ENCODE measurements around the gene MED13. TPM values are rescaled to one million over a fixed set of nuclear protein-coding genes. Genes with fewer than 3 reads are reported as not detected.

MED13 gene
- total RNA-seq, 1 experiment from 2014 or later, result 96.0 TPM

- DNase-seq (ENCODE audit: low read depth, low spot score) (no peak), ATAC-seq (no peak)
- no peaks in the 10 kb centered on the region for H4K20me1 ChIP-seq (ENCODE audit: insufficient read depth)
- BruUV-seq (replicated peaks), result no TSS peak
- no peaks in the 10 kb centered on the region for H3K9me2 ChIP-seq (ENCODE audit: insufficient read depth)
- no peak overlapping the region for H2AFZ ChIP-seq (ENCODE audit: low read depth, low read length, poor library complexity, severe bottlenecking)
- H3K36me3 ChIP-seq (ENCODE audit: control insufficient read depth in 1 of 2, insufficient read depth in 2 of 2, low read length in 2 of 2), result peaks cover 49 to 64% of the 10 kb centered on the region in 2 experiments
- H3K9me3 ChIP-seq (ENCODE audit: control insufficient read depth in 1 of 2, insufficient read depth in 1 of 2, low read depth in 1 of 2, low read length in 2 of 2), result no peaks in the 10 kb centered on the region
- H3K4me2 ChIP-seq (ENCODE audit: low read length), result no peak overlapping the region
- no peaks in the 10 kb centered on the region for H3K27me3 ChIP-seq (ENCODE audit: insufficient read depth, low read length)
- ChIA-PET CTCF (no interaction called here), POLR2A (no interaction called here), RAD21 (ENCODE audit: low non-redundant PET in 1 of 2, low total read pairs in 2 of 2, uncharacterized antibody in 2 of 2, unreplicated experiment in 2 of 2) (no interaction called here)
- intact Hi-C loops (cut with micrococcal nuclease), result no loop called here
- no peaks in the 10 kb centered on the region for H3K4me1 ChIP-seq (ENCODE audit: control insufficient read depth in 1 of 2, insufficient read depth in 2 of 2, low read length in 2 of 2)
- H3K79me2 ChIP-seq (ENCODE audit: insufficient read depth, low read length), result no peaks in the 10 kb centered on the region
- no peak overlapping the region for H3K9ac ChIP-seq (ENCODE audit: low read length)
- no peak overlapping the region for H3K4me3 ChIP-seq (replicated peaks in 1 of 2; ENCODE audit: low read depth in 1 of 2, low read length in 2 of 2)
- TF ChIP-seq POLR2AphosphoS5 (IDR thresholded peaks at IDR 0.05; ENCODE audit: low read depth, low read length) (no peak), POLR2A (IDR thresholded peaks at IDR 0.05; ENCODE audit: borderline replicate concordance, extremely low read depth, insufficient read depth, insufficient read length) (no peak), ZNF274 (IDR thresholded peaks at IDR 0.05; ENCODE audit: low read depth, low read length) (no peak), ZBTB33 (IDR thresholded peaks at IDR 0.05; ENCODE audit: extremely low read depth, insufficient replicate concordance, low read length) (no peak), CTCF (IDR thresholded peaks at IDR 0.05 in 2 of 3, conservative IDR thresholded peaks at IDR 0.05 in 1 of 3; ENCODE audit: borderline replicate concordance in 1 of 3, insufficient read depth in 1 of 3, low read depth in 2 of 3, low read length in 2 of 3) (no peak), ELF1 (IDR thresholded peaks at IDR 0.05; ENCODE audit: borderline replicate concordance, low read depth) (no peak), RAD21 (IDR thresholded peaks at IDR 0.05; ENCODE audit: low read depth) (no peak), SP1 (IDR thresholded peaks at IDR 0.05; ENCODE audit: low read depth) (no peak), FOSL1 (IDR thresholded peaks at IDR 0.05; ENCODE audit: low read depth) (no peak), SRF (IDR thresholded peaks at IDR 0.05; ENCODE audit: low read depth) (no peak), EGR1 (IDR thresholded peaks at IDR 0.05; ENCODE audit: low read depth) (no peak), TCF7L2 (IDR thresholded peaks at IDR 0.05; ENCODE audit: borderline replicate concordance, extremely low read depth, insufficient read depth, insufficient read length) (no peak), ATF3 (IDR thresholded peaks at IDR 0.05) (no peak), EZH2 (IDR thresholded peaks at IDR 0.05) (no peak), EZH2phosphoT487 (IDR thresholded peaks at IDR 0.05; ENCODE audit: borderline replicate concordance) (no peak), YY1 (IDR thresholded peaks at IDR 0.05; ENCODE audit: extremely low read depth, insufficient replicate concordance, low read depth, low read length) (no peak)
- no peak overlapping the region for H3K27ac ChIP-seq (ENCODE audit: low read depth, low read length)
Measured at GRCh38 chr17:61907361-61907760, 157.7 kb downstream of the MED13 start.

All from HCT116 (cell line).